HG03378 (cell line): ENCODE measurements around the gene PKNOX1.
A peak's percentile ranks its signal among the peaks of the same experiment; 100 is the strongest.
"Not testable (repeated sequence)": the region's sequence is repeated elsewhere in the genome, so short reads cannot be mapped to it uniquely, and the experiment has no call there.

Experiments used
- ATAC-seq: cut with Tn5 transposase; IDR thresholded peaks from one replicate; pipeline ENCODE4 v1.9.1; 2021; ENCODE audit warnings: mild to moderate bottlenecking, moderate library complexity; ENCODE audit not compliant: unreplicated experiment

Gene PKNOX1

DNA sequence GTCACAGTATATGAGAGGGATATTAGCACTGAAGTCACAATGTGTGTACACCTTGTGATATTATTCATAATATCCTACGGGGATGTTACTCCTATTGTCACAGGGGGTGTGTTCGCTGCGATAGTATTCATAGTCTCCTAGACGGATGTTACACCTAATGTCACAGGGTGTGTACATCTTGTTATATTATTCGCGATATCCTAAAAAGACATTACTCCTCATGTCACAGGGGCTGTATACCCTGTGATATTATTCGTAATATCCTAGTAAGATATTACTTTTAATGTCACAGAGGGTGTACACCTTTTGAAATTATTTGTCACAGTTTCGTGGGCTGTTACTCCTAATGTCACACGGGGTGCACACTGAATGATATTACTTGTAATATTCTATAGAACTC, 23.2 kb upstream of the PKNOX1 start:
- not testable (repeated sequence) for ATAC-seq

DNA sequence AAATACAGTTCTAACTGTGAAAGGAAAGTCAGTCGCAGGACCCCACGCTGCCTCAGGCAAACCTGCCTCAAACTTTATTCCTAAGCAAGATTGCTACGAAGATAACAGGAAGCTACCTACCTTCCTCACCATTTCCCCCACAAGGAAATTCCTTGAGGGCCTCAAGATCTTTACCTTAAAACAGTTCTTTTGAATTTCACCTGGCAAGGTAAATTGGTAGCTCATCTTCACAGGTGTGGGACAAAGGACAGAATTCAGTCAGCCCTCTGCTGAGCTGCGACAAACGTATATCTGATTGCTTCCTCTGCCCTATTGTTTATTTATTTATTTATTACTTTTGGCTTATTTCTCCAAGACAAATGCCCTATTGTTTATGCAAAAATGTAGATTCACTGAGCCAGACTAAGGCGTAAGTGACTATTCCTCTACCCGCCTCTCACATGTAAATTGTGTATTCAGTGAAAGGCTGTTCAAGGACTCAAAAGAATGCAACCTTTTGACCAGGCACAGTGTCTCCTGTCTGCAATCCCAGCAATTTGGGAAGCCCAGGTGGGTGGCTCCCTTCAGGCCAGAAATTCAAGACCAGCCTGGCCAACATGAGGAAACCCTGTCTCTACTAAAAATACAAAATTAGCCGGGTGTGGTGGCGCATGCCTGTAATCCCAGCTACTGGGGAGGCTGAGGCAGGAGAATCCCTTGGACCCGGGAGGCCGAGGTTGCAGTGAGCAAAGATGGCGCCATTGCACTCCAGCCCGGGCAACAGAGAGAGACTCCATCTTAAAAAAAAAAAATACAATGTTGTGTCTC, 17.3 kb upstream of the PKNOX1 start:
- ATAC-seq: no peak

GRCh38 chr21:42958122-42958521, 16.2 kb upstream of the PKNOX1 start:
- not testable (repeated sequence) for ATAC-seq

- ATAC-seq: no peak
Observed at GRCh38 chr21:42959728-42960127, 14.6 kb upstream of the PKNOX1 start.

DNA sequence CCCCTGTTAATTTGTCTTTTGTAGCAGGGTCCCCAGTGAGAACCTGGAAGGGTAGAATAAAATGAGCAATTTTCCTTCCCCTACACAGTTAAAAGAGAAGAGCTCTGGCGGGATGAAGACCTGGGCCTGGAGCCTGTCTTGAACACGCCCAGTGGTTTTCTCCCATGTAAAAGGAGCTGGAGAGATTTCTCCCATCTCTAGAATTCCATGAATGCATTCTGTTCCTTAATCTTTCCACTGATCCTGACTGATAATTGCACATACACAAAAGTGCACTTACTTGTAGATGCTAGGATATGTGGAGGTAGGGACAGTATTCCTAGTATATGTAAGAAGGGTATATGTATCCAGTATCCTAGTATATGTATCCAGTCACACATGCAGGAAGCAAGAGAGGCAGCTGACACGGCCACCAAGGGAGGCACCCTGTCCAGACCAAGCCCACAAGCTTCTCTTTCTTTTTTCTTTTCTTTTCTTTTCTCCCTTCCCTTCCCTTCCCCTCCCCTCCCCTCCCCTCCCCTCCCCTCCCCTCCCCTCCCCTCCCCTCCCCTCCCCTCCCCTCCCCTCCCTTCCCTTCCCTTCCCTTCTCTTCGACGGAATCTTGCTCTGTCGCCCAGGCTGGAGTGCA, 11.9 kb upstream of the PKNOX1 start:
- no peak for ATAC-seq

GRCh38 chr21:42964086-42964485, 10.3 kb upstream of the PKNOX1 start:
- no peak for ATAC-seq

DNA sequence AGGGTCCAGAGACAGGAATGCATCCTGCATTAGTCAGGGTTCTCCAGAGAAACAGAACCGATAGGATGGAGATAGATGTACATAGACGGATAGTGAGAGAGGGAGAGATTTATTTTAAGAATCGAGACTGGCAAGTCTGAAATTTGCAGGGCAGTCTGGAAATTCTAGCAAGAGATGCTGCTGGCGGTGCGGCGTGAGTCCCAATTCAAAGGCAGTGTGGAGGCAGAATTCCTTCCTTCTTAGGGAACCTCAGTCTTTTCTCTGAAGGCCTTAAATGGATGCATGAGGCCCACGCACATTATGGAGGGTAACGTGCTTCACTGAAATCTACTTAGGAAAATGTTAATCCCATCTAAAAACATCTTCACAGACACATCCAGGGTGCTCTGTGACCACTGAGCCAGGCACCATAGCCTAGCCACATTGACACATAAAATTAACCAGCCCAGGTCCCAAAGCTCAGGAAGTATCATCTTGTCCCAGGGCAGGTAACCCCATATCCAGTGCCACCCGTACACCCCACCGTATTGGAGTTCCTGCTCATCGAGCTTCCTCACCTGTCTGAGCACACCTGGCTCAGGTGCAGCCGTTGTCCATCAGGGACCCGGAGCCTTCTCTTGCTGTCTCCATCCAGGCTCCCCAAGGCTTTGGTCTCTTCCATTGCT, 9.7 kb upstream of the PKNOX1 start:
- no peak for ATAC-seq

GRCh38 chr21:42965211-42965560, 9.2 kb upstream of the PKNOX1 start:
- no peak for ATAC-seq

GRCh38 chr21:42967616-42968015, 6.7 kb upstream of the PKNOX1 start:
- ATAC-seq: not testable (repeated sequence)

- ATAC-seq: no peak
Observed at GRCh38 chr21:42969193-42969600, 5.2 kb upstream of the PKNOX1 start.

DNA sequence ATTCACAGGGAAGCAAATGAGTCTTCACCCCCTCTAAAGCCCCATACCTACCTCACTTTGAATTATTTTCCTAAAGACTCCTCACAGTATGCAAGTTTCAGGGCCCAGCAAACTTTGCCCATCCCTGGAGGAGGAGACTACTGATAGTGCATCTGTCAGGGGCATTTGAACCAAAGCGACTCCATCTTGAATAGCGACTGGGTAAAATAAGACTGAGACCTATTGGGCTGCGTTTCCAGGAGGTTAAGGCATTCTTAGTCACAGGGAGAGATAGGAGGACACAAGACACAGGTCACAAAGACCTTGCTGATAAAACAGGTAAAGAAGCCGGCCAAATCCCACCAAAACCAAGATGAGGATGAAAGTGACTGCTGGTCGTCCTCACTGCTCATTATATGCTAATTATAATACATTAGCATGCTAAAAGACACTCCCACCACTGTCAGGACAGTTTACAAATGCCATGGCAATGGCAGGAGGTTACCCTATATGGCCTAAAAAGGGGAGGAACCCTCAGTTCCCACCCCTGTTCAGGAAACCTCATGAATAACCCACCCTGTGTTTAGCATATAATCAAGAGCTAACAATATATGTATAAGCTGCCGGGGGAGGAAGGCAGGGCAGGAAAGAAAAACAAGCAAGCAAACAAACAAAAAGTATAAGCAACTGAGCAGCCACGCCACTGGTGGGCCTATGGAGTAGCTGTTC, 3.3 kb upstream of the PKNOX1 start:
- no peak for ATAC-seq

- ATAC-seq: no peak
Observed at GRCh38 chr21:42971897-42972275, 2.5 kb upstream of the PKNOX1 start.

DNA sequence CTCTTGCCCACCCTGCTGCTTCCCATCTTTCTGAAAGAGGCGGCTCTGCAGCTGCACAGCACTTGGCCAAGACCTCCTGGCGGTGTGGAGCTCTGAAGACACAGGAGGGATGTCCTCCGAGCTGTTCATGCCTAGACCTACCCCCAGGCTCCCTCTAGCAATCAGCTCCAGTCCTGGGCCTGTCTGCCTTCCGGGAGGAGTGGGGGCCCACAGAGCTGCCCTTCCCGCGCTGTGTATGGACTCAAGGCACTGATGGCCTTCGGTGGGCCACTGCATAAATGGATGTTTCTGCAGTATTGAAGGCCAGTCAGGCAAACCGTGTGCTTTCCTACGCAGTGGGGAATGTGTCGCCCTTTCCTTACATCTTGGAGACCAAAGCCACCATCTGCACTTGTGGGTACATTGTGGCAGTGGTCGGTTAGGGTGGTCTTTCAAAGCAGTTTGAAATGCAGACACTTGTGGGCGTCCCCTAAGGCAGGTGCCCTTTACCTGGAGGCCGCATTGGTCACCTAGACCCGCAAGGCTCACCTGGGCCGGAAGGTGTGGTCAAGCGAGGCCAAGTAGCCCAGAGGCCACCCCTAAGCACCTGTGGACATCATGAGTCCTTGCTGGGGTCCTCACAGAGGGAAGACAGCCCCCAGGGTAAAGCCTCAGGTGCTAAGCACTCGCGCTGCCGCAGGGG, 912 bp upstream of the PKNOX1 start:
- no peak for ATAC-seq

GRCh38 chr21:42974832-42975820, 764 bp downstream of the PKNOX1 start:
- peak; percentile 20 for ATAC-seq

DNA sequence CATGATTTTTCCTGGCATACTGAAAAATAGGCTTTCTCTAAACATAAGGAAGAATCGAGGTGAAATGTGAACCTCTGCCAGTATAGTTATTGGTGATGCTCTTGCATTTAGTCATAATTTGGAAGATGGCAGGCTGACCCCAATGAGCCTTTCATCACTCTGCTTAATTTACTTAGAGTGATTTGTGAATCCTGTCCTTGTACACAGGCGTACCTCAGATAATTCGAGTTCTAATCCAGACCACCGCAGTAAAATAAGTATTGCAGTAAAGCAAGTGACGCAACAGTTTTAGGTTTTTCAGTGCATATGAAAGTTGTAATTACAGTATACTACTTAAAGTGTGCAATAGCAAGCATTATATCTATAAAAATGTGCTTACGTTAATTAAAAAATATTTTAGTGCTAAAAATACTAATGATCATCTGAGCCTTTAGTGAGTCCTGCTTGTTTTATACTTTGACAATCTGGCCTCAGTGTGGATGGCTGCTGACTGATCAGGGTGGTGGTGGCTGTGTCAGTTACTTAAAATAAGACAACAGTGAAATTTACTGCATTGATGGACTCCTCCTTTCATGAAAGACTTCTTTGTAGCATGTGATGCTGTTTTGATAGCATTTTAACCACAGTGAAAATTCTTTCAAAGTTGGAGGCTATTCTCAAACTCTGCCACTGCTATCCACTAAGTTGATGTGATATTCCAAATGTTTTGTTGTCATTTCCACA, 1.7 kb downstream of the PKNOX1 start:
- no peak for ATAC-seq

DNA sequence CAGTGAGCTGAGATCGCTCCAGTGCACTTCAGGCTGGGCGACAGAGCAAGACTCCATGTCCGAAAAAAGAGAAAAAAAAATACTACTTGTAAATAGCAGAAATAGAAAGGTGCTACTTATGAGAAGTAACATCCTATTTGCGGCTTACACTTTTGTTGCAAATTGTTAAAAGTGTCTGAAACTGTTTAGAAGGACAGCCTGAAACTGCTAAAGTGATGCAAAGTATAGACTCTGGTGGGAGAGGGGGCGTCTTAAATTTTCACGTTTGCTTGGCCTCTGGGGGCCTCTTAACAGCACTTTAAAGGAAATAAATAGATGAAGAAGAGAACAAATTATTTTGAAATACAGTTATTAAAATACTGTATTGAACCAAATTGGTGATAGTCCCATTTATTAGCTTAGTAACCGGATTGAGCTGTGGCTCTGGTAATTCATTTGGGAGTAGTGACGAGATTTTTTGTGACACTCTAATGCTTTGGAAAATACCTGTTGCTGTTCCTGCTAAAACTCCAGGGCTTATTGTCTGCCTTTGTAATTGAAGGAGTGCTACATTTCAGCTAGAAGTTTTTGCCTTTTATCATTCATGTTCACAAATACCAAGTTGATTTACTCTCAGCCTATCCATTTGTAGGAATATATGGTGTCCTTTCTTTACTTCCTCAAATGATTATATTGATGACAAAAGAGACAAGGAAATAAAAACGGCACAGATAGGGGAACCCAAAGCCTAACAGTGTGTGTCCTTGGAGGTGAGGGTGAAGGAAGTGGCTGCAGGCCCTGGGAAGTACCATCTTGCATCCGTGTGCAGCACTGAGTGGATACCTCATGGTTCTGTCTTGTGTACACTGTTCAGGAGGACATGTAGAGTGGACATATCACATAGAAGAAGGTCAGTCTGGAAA, 6.2 kb downstream of the PKNOX1 start:
- no peak for ATAC-seq

DNA sequence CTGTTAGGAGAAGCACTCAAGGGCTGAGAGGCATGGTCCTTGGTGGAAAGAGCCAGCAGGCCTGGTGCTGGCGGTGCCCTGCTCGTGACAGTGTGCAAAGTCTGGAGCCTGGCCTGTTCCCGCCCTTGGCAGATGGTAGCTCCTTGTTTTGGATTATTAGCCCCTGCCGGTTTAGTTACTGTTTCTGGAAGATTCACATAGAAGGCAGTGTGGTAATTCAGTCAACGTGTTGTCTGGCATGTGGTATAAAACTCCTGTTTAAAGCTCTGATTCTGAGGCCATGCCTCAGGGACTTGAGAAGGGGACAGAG, 6.8 kb downstream of the PKNOX1 start:
- ATAC-seq: no peak

DNA sequence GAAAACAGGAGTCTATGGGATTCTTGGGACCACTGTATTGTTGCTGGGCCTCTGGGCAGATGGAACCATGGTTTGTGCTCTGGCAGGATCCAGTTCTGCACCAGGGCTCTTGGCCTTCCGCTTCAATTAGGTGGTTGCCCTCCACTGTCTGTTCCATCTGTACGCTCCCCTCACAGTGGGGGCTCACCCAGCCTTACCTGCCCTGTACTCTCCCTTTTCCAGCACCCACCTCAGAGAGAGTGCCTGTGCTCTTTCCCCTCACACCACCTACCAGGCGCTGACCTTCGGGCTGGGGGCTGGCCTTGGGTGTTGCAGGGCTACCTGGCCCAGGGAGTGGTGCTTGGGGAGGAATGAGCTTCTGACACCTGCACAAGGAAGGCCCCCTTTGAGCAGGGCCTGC, 7.5 kb downstream of the PKNOX1 start:
- ATAC-seq: no peak
